ENCODE results near the gene KCNG2.

KCNG2 gene

DNA sequence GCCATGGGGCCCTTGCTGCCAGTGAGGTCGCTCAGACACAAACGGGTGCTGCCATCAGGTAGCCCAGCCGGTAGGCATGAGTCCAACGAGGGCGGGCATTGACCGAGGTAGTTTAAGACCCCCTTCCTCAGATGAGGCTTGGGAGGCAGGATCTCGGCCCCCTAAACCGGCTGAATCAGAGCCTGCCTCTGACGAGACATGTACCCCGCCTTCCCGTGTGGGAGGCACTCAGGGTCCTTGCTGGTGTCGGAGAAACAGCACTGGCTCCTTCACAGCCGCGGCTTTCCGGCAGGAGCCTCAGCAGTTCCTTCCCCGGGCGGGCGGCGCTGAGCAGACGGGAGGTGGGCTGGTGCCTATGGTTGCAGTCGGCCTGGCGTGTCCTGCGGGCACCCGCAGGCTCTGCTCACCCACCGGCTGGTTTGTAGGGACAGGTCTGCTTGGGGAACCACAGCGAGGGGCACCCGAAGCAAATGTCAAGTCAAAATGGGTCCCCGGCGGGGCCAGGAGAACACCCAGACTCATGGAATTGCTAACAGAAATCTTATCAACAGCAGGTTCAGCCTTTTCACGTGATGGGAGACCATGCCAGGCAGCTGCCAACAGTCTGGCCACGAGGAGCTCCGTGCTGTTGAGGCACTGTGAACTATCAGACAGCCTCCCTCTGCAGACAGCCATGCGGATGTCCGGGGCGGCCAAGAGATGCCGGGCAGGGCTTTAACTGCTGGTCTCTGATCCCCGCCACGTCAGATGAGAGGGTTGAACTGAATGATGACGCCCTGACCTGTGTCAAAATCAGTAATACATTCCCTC lies 2.8 kb downstream of the KCNG2 start:
- FAIRE-seq, result no peak

DNA sequence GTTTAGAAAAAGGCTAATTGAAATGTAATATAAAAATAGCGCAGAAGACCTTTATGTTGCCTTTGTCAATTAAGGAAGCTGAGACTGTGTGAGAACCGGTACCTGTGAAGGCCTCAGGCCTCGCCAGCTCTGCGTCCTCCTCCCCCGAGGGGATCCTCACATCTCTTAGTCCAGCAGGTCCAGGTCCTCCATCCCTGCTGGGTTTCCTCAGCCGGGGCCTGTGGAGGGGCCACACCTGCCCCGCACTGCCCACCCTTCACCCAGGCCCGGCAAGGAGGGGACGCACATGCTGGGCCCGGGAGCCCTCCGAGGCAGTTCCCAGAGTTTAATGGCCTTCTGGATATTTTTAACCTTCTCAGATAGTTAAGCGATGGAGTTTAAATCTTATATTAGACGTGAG lies 3.5 kb downstream of the KCNG2 start:
- FAIRE-seq, result no peak

DNA sequence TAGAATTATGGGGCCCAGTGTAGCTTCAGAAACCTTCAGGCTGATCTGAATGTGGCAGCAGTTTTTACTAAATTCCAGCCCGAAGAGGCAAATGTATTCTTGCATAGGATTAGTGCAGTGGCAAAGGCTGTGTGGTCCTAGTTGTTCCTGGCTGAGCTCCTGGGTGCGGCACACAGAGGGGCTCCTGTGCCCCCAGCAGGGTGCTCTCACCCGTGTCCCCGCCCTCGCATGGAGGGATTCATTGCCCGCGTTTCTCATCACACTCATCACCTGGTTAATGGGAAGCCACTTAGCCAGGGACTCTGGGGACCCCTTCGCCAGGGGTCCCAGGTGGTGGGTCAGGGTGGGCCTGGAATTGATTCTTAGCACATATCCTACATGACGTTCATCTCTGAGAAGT lies 3.9 kb downstream of the KCNG2 start:
- FAIRE-seq, result no peak

GRCh38 chr18:79802298-79802697 lies 4.6 kb downstream of the KCNG2 start:
- FAIRE-seq, result no peak

GRCh38 chr18:79803611-79804051 lies 5.9 kb downstream of the KCNG2 start:
- no peak for FAIRE-seq

DNA sequence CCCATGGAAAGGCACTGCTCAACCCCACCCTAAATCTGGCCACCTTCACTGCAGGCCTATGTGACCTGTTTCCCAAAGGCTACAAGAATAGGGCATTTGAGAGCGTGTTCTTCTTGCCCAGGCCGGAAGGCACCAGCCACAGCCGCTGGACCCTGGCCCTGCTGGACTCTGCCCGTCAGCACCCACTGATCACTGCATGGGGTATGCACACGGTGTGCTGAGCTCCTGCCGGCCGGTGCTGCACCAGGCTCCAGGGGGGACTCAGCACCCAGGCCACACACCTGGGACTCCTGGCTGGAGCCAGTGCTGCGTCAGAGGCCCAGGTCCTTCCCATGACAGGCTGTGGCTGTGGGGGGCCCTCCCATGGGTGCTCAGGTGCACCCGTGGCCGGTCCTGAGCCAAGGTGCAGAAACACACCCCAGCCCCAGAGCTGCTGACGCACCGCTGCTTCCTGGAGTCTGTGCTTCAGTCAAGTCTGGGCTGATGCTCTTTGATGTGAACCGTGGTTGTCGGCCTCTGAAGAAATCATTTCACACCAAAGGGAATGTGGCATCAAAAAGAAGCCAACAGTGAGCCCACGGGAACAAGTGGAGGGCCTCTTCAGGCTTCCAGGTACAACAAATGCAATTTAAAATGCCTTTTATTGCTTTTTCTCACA lies 6.5 kb downstream of the KCNG2 start:
- FAIRE-seq, result no peak

DNA sequence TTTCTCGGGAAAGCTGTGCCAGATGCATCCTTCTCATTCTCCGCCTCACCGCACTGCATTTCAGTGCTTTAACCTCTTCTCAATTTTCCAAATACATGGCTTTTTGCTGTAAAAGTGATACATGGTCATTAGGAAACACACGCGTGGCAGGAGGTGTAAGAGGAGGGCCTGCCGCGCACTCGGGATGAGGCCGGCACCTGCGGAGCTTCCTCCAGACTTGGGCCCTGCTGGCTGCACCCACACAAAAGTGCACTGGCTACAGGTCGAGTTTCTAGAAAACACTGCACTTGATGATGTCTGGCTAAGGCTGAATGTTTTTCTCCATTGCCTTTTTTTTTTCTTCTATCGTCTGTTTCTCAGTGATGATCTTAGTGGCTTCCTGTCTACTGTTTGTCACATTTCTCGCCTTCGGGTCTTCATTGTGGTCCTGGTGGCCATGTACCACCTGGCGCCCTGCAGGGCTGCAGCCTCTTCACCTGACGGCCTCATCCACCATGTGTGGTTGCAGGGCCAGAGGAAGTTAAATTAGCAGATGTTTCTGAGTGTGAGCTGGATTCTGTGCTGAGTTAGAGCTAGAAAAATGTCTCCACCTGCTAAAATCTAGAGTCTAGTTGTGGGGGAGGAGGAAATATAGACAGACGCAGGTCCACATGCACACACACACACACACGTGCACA lies 7.6 kb downstream of the KCNG2 start:
- FAIRE-seq, result no peak

- no peak for FAIRE-seq
Measured at GRCh38 chr18:79805926-79806487, 8.3 kb downstream of the KCNG2 start.

- no peak for FAIRE-seq
Measured at GRCh38 chr18:79806976-79807841, 9.5 kb downstream of the KCNG2 start.

- no peak for FAIRE-seq
Measured at GRCh38 chr18:79809482-79810192, 11.9 kb downstream of the KCNG2 start.

DNA sequence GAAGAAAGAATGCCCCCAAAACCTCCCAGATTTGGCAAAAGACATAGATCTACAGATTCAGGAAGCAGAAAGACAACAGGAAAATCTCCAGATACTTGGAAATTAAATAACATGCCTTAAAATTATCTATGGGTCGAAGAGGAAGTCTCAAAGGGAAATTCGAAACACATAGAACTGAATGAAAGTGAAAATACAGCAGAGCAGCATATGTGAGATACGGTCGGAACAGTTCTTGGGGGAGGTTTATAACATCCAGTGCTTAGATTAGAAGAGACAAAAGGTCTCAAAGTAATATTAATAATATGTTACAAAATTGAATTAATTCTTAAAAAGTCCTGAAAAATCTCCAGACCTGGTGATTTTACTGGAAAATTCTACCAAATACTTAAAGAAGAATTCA lies 14.3 kb downstream of the KCNG2 start:
- FAIRE-seq, result no peak

GRCh38 chr18:79814373-79814772 lies 16.6 kb downstream of the KCNG2 start:
- no peak for FAIRE-seq

DNA sequence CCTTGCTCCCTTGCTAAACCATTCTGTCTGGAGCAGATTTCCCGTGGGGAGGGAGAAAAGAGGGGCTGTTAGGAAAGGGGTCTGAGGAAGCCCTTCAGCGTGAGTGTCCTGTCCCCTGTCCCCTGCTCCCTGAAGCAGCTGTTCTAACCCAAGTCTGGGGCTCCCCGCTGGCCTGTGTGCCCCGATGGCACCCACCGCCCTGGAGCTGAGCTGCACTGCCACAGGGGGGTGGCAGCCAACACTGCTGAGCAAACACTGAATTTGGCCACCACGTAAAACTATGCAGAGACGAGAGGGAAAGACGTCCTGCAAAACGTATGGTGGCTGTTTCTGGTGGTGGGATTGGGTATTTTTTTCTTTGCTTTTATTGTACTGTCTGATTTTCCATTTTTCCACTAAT lies 17.9 kb downstream of the KCNG2 start:
- FAIRE-seq, result no peak

- FAIRE-seq, result no peak
Measured at GRCh38 chr18:79816092-79816491, 18.4 kb downstream of the KCNG2 start.

DNA sequence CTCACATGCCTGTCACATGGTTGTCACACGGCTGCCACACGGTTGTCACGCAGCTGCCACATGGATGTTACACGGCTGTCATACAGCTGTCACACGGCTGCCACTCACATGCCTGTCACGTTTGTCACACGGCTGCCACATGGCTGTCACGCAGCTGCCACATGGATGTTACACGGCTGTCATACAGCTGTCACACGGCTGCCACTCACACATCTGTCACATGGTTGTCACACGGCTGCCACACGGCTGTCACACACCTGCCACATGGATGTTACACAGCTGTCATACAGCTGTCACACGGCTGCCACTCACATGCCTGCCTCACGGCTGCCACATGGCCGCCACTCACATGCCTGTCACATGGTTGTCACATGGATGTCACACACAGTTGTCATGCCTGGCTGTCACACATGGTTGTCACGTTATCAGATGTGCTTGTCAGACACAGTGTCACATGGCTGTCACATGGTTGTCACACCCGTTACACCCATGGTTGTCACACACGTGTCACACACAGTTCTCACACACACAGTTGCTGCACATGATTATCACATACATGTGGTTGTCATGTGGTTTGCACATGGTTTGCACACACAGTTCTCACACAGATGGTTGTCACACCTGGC lies 19.4 kb downstream of the KCNG2 start:
- no peak for FAIRE-seq

GRCh38 chr18:79817607-79817998 lies 19.9 kb downstream of the KCNG2 start:
- FAIRE-seq, result no peak

DNA sequence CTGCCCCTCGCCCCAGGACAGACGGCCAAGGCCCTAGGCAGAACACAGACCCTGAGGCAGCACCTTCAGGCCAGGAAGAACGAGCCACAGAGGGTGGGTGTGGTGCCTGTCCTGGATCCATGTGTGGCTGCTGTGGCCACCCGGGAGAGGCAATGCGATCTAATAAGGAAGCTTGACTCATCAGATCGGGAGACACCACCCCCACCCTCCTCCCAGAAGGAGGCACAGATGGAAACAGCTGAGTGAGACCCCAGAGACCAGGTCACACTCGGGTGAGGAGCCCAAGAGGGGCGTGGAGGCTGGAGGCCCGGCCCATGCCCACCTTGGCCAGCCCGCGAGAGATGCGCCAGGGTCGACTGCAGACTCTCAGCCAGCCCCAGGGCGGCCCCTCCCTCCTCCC lies 20.3 kb downstream of the KCNG2 start:
- no peak for FAIRE-seq

DNA sequence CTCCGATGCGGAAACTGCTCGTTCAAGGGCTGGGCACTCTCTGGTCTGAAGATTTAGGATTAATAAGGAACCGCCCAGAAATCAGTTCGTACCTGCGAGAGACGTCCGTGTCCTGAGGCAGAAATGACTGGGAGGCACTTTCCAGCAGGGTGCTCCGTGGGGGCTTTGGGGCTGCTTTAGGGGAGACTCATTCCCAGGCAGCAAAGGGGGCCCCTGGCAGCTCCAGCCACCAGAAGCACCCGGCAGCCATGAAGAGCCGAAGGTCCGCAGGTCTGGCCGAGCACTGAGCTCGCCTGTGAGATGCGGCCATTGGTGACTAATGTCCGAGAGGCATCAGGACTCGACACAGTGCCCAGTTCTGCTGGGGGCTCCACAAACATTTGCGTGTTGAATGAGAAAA lies 20.9 kb downstream of the KCNG2 start:
- FAIRE-seq, result no peak

DNA sequence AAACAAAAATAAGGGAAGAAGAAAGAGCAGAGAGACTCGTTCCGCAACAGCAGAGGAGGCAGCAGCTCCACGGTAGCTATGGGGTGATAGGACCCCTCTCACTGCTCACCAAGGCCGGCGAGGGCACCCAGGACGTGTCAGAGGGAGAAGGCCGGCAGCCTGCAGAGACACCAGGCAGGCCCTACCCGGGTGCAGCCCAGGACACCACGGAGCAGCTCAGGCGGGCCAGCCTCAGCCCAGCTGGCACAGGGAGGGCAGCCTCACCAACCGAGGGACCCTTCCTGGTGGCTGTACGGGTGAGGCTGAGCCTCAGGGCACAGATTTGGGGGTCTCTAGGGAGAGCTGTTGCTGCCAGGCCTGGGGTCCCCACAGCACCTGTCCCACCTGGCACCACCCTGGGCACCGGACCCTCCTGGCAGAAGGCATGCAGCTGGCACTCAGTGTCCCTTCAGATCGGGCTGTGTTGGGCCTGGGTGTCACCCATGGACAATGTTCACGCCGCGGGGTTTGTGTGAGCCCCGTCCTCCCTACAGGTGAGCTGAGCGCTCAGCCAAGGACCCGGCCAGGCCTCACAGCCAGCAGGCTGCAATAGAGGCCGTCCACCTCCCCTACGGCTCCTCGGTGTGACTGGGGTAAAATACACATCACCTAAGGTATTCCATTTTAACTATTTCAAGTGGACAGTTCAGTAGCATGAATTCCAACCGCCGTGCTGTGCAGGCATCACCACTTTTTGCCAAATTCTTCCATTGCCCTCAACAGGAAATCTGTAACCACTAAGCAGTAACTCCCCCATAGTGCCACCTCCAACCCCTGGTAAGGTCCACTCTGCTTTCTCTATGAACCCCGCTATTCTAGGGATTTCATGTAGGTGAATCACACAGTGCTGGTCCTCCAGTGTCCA lies 21.6 kb downstream of the KCNG2 start:
- FAIRE-seq, result no peak

GRCh38 chr18:79819968-79820351 lies 22.2 kb downstream of the KCNG2 start:
- FAIRE-seq, result no peak

Measured in G401.6 (cell line).